Measurements from ENCODE around the gene UBR3.

UBR3 gene

DNA sequence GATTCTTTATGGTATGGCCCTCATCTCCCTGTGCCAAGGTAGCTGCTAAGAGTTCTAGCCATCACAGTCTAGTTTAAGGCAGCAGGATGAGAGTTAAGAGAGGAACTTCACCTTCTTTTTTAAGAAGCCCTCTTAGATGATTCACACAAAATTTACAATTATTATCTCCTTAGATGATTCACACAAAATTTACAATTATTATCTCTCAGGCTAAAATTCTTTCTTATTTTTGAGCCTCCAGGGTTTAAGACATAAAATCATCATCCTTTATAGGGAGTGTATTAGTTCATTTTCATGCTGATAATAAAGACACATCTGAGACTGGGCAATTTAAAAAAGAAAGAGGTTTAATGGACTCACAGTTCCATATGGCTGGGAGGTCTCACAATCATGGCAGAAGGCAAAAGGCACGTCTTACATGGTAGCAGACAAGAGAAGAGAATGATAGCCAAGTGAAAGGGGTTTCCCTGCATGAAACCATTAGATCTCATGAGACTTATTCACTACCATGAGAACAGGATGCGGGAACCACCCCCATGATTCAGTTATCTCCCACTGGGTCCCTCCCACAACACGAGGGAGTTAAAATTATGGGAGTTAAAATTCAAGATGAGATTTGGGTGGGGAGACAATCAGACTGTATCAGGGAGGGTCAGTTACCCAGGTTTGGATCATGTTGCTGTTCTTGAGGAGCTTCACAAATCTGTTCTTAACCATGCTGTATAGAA is 217.7 kb downstream of the UBR3 start:
- in situ Hi-C loops (cut with MboI; ENCODE audit: low sequenced_read_pairs) = no loop called here

DNA sequence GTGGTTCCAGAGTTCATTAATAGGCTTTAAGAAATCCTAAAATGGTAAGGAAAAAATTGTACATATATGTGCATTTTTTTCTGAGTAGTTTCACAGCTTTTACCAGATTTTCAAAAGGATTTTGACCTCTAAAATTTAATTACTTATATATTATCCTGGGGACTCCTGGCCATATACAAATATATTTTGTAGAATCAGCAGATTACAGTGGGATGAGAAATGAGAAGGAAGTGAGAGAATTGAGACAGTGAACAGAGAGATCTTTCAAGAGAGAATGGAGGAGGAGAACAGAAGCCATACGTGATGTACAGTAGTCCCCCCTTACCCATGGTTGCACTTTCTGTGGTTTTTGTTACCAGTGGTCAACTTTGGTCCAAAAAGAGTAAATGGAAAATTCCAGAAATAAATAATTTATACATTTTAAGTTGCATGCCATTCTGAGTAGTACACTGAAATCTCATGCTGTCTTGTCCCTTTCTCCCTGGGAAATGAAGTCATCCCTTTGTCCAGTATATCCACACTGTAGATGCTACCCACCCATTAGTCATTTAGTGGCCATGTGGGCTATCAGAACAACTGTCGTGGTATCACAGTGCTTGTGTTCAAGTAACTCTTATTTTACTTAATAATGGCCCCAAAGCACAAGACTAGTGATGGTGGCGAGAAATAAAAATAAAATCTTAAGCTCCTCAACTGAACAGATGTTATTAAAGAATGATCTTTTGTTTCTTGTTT is 220.2 kb downstream of the UBR3 start:
- in situ Hi-C loops (cut with MboI; ENCODE audit: low sequenced_read_pairs) = no loop called here

DNA sequence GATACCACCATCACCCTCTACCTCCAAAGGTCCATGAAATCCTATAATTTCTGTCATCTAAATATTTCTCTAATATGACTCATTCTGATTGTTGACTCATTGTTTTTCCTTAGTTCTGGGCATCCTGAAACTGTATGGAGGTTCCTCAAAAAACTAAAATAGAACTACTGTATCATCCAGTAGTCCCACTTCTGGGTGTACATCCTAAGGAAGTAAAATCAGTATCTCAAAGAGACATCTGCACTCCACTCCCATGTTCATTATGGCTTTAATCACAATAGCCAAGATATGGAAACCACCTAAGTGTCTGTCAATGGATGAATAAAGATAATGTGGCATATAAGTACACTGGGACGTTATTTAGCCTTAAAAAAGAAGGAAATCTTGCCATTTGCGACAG is 224.9 kb downstream of the UBR3 start:
- in situ Hi-C loops (cut with MboI; ENCODE audit: low sequenced_read_pairs) = no loop called here

DNA sequence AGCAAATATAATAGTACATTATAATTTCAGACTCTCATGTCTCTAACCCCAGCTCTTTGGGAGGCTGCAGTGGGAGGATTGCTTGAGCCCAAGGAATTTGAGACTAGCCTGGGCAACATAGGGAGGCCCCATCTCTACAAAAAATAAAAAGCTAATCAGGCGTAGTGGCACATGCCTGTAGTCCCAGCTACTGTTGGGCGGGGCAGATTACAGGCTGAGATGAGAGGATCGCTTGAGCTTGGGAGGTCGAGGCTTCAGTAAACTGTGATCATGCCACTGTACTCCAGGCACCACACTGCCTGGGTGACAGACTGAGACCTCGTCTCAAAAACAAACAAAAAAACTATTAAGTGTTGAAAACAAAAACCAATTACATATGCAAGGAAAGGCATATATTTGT is 227.7 kb downstream of the UBR3 start:
- in situ Hi-C loops (cut with MboI; ENCODE audit: low sequenced_read_pairs) = no loop called here

- in situ Hi-C loops (cut with MboI; ENCODE audit: low sequenced_read_pairs) = no loop called here
Measured at GRCh38 chr2:170056900-170057299, 229.6 kb downstream of the UBR3 start.

DNA sequence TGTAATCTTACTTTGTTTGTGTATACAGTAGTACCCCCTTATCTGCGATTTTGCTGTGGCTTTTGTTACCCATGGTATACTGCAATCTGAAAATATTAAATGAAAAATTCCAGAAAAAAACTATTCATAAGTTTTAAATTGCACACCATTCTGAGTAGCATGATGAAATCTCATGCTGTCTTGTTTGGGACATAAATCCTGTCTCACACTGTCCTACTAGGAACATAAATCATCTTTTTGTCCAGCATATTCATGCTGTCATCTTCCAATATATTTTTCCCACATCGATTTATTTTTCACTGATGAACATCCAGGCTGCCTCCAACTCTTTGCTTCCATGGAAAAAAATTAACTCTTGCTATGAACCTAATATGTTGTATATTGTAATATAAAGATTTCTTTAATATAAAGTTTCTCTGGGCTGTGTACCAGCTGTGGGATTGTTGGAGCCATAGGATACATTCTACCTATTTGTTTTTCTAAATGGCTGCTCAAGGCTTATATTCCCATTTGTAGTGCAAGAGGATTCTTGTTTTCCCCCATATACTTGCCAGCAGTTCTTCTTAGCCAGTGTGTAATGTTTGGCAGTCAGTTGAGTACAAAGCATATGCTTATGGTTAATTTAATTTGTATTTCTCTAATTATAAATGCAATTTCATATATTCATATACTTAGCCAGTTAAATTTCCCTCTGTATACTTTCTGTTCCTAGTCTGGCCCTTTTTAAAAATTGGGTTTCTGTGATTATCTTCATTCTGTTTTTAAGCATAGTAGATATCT is 236.4 kb downstream of the UBR3 start:
- in situ Hi-C loops (cut with MboI; ENCODE audit: low sequenced_read_pairs) = no loop called here

GRCh38 chr2:170070778-170071177 is 243.5 kb downstream of the UBR3 start:
- in situ Hi-C loops (cut with MboI; ENCODE audit: low sequenced_read_pairs) = no loop called here

DNA sequence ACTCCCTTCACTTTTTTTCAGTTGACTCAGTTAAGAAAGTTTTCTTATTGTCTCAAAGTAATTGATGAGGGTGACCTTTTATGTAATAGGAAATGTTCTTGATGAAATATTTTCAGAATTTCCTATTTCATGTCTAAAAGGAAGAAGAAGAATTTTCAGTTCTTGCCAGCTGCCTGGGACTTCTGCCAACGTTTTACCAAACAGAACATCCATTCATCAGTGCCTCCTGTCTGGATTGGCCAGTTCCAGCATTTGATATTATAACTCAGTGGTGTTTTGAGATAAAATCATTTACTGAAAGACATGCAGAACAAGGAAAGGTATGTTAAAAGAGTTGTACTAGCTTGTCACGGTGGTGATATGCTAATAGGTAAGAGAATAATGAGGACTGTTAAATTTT is 246.0 kb downstream of the UBR3 start:
- in situ Hi-C loops (cut with MboI; ENCODE audit: low sequenced_read_pairs) = no loop called here

DNA sequence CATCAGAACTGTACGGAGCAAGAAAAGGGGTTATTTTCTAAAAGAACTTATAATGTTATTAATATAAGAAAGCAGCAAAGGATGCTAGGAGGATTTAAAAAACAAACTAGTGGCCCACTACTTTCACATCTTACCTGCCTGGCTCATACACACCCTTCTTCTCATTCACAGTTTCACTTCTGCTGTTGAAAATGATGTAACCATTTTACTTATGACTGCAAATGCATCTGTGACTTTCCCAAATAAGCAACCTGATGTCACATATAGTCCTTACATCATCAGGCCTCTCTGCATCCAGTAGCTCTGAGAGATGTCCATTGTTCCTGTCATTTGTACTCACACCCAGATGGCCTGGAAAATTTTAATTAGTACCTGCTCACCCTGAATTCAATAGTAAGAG is 248.9 kb downstream of the UBR3 start:
- in situ Hi-C loops (cut with MboI; ENCODE audit: low sequenced_read_pairs) = no loop called here

DNA sequence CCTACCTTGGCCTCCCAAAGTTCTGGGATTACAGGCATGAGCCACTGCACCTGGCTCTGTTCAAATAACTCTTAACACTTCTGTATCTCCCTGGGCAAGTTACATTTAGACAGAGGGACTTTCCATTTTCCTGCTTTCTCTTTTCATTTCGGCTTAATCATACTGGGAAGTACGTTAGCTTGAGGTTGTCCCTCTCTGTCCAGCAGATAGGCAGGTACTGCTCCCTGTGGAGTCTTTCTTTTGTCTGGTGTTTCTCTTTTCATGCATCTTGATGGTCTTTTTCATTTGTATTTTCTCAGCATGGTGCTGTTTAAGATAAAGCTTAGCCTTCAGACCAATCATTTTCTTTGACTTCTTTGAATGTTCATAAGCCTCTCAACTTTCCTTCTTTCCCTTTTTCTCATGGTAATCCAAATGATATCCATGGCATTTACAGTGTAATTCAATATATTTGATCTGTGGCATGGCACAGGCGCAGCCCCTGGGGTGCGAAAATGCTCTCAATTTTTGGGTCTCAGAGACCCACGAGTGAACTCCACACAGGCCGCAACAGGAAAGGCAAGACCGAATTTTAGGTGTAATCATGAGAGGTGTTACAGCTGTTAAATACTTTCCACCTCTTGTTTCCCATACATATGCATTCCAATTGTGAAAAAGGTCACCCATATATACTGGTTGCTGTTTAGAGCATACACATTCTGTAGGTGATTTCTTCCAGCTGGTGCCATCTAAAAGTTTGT is 250.7 kb downstream of the UBR3 start:
- in situ Hi-C loops (cut with MboI; ENCODE audit: low sequenced_read_pairs) = no loop called here

DNA sequence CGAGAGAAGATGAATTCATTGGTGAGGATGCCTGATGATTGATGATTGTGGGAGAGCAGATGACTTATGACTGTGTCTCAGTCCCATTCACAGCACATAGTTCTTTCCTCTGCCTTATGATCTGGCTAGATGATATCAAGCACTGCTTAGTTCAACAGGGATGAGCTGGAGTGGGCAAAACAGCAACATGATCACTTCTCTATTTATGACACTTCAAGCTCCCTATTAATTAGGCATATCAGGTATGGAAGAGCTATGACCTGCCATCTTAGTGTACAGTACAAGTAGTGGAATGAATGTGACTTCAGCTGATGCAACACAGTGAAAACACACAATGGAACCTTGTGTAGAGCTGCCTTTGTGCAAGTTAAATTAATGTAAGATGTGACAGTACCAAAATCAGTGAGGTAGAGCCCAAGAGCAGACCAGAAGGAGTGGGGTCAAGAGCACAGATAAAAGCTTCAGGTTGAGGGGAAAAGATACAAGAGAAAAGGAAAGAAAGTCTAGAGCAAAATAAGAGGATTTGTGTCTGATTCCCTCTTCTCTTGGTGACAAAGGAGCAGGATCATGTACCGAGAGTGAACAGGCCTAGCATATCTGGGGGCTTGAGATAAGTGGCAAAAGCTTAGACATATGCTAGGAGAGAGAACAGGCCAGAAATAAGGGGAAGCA is 257.7 kb downstream of the UBR3 start:
- in situ Hi-C loops (cut with MboI; ENCODE audit: low sequenced_read_pairs) = no loop called here

GRCh38 chr2:170086117-170086688 is 258.9 kb downstream of the UBR3 start:
- in situ Hi-C loops (cut with MboI; ENCODE audit: low sequenced_read_pairs) = no loop called here

DNA sequence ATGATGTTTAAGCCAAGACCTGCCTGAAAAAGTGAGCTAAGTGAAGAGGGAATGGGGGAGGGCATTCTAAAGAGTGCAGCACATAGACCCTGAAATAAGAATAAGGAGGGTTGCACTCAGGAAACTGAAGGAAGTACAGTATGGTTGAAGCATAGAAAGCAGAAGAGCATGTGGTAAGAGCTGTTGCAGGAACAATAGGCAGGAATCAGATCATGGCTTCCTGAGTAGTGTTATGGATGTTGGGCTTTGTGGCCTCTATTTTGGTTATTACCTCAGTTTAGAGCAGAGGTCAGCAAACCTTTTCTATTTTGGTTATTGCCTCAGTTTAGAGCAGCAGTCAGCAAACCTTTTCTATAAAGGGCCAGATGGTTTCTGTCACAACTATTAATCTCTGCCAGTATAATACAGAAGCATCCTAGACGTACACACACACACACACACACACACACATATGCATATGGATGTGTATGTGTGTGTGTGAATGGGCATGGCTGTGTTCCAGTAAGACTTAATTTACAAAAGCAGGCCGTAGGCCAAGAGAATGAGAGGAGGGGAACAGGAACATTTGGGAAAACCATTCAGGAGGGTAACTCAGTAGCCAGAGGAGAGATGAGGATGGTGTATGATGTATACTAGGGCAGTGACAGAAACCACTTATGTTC is 259.6 kb downstream of the UBR3 start:
- in situ Hi-C loops (cut with MboI; ENCODE audit: low sequenced_read_pairs) = no loop called here

GRCh38 chr2:170087413-170087793 is 260.1 kb downstream of the UBR3 start:
- in situ Hi-C loops (cut with MboI; ENCODE audit: low sequenced_read_pairs) = no loop called here

- in situ Hi-C loops (cut with MboI; ENCODE audit: low sequenced_read_pairs) = no loop called here
Measured at GRCh38 chr2:170088776-170089175, 261.5 kb downstream of the UBR3 start.

DNA sequence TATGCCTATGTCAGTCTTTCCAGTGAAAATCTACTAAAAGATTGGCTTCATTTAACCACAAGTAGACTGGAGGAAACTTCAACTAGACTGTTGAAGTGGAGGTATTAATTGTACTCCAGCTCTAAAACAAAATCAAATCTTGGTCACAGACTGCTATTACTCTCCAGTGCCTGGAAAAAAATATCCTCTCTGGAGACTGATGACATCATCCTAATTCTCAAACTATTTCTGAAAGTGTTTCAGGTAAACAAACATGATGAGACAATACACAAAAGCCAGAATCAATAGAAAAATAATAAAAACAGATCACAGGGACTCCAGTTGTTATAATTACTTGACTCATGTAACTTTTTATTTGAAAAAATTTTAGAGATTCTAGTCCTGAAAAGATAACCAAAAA is 263.0 kb downstream of the UBR3 start:
- in situ Hi-C loops (cut with MboI; ENCODE audit: low sequenced_read_pairs) = no loop called here

- in situ Hi-C loops (cut with MboI; ENCODE audit: low sequenced_read_pairs) = no loop called here
Measured at GRCh38 chr2:170091436-170091835, 264.2 kb downstream of the UBR3 start.

- in situ Hi-C loops (cut with MboI; ENCODE audit: low sequenced_read_pairs) = no loop called here
Measured at GRCh38 chr2:170092436-170093060, 265.3 kb downstream of the UBR3 start.

DNA sequence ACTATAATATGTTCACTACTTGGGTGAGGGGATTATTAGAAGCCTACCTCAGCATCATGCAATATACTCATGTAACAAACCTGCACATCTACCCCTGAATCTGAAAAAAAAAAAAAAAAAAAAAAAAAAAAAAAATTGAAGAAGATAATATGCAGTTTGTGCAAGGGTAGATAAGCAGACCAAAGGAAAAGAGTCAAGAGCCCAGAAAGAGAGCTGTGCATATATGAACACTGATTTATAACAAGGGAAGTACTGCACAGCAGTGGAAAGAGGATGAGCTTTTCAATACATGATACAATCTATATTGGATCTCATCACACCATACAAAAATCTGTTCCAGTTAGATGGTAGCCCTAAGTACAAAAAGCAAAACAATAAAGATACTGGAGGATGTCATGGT is 268.1 kb downstream of the UBR3 start:
- in situ Hi-C loops (cut with MboI; ENCODE audit: low sequenced_read_pairs) = no loop called here

All from HL-60/S4 treated with phorbol 12-myristate 13-acetate at 8.2 ng/mL for 4 days and 3 days (cell line).